Neural cell (in vitro differentiated cells): ENCODE data around the gene DOP1B. TPM values are rescaled to one million over a fixed set of nuclear protein-coding genes. Genes with fewer than 3 reads are reported as not detected.
"Not testable (repeated sequence)": the region's sequence is repeated elsewhere in the genome, so short reads cannot be mapped to it uniquely, and the experiment has no call there.

Experiments used
- H2AFZ ChIP-seq: fragments of 200-600, 300-800 bp; sonication (generic), shearing (Covaris generic); 2 replicates; pipeline ENCODE4 v1.6.0; 2014; ENCODE audit warnings: low read depth, mild to moderate bottlenecking, antibody characterized with exemption, low read length, moderate library complexity
- H3F3A ChIP-seq: fragments of 200-600 bp; shearing (Covaris generic); 2 replicates; pipeline ENCODE4 v1.6.1; 2016; ENCODE audit warnings: mild to moderate bottlenecking, moderate library complexity, mixed read lengths, antibody characterized with exemption, low read length; ENCODE audit not compliant: insufficient read depth, poor library complexity, severe bottlenecking
- H3K27ac ChIP-seq: fragments of 200-600, 300-800 bp; sonication (generic), shearing (Covaris generic); 2 replicates; pipeline ENCODE4 v1.5.1; 2014; ENCODE audit warnings: mild to moderate bottlenecking, low read length, moderate library complexity
- H3K27me3 ChIP-seq: fragments of 300-800, 200-600 bp; sonication (generic), shearing (Covaris generic); 2 replicates; pipeline ENCODE4 v1.6.0; 2014; ENCODE audit warnings: mild to moderate bottlenecking, low read depth, low read length, moderate library complexity; ENCODE audit not compliant: insufficient read depth
- H3K36me3 ChIP-seq: fragments of 300-800, 200-600 bp; sonication (generic), shearing (Covaris generic); 2 replicates; pipeline ENCODE4 v1.5.1; 2014; ENCODE audit warnings: mild to moderate bottlenecking, antibody characterized with exemption, low read length, moderate library complexity; ENCODE audit not compliant: insufficient read depth
- H3K4me2 ChIP-seq: fragments of 300-800, 200-600 bp; sonication (generic), shearing (Covaris generic); 2 replicates; pipeline ENCODE4 v1.6.0; 2014; ENCODE audit warnings: mild to moderate bottlenecking, low read length
- H3K4me3 ChIP-seq: fragments of 300-800, 200-600 bp; sonication (generic), shearing (Covaris generic); 2 replicates; pipeline ENCODE4 v1.5.1; 2014; ENCODE audit warnings: mild to moderate bottlenecking, low read length, moderate library complexity
- H3K79me2 ChIP-seq: fragments of 200-600 bp; shearing (Covaris generic); replicated peaks from 2 replicates; pipeline ENCODE4 v1.6.0; 2014; ENCODE audit warnings: mild to moderate bottlenecking, low read length, moderate library complexity; ENCODE audit not compliant: insufficient read depth
- H3K9ac ChIP-seq: fragments of 300-800, 200-600 bp; sonication (generic), shearing (Covaris generic); 2 replicates; pipeline ENCODE4 v1.6.1; 2016; ENCODE audit warnings: mild to moderate bottlenecking, low read length, mixed read lengths
- H3K9me2 ChIP-seq: fragments of 200-600 bp; shearing (Covaris generic); 2 replicates; pipeline ENCODE4 v1.6.1; 2016; ENCODE audit warnings: mild to moderate bottlenecking, low read length, mixed read lengths; ENCODE audit not compliant: insufficient read depth
- H3K9me3 ChIP-seq: fragments of 200-600, 300-800 bp; sonication (generic), shearing (Covaris generic); 2 replicates; pipeline ENCODE4 v1.6.1; 2016; ENCODE audit warnings: mild to moderate bottlenecking, mixed run types, low read length, moderate library complexity, mixed read lengths
- H4K20me1 ChIP-seq: fragments of 200-600 bp; shearing (Covaris generic); 2 replicates; pipeline ENCODE4 v1.6.1; 2016; ENCODE audit warnings: mild to moderate bottlenecking, mixed run types; ENCODE audit not compliant: insufficient read depth
- EP300 ChIP-seq: fragments of 450-650 bp; conservative IDR thresholded peaks from 2 replicates; pipeline ENCODE4 v1.6.1; 2014; ENCODE audit warnings: antibody characterized with exemption, mild to moderate bottlenecking, moderate library complexity; ENCODE audit not compliant: poor library complexity, severe bottlenecking
- EZH2 ChIP-seq: fragments of 200-600, 300-800 bp; shearing (Covaris generic), sonication (generic); IDR thresholded peaks from 2 replicates; pipeline ENCODE4 v1.6.1; 2014; ENCODE audit warnings: antibody characterized with exemption, low read length, borderline replicate concordance, mild to moderate bottlenecking; ENCODE audit not compliant: insufficient read depth, poor library complexity, severe bottlenecking
- MXI1 ChIP-seq: fragments of 450-650 bp; conservative IDR thresholded peaks from 2 replicates; pipeline ENCODE4 v1.6.1; 2014; ENCODE audit warnings: antibody characterized with exemption, mild to moderate bottlenecking; ENCODE audit not compliant: poor library complexity, severe bottlenecking
- POLR2AphosphoS5 ChIP-seq: IDR thresholded peaks from 2 replicates; pipeline ENCODE4 v1.6.1; 2012
- RAD21 ChIP-seq: fragments of 450-650 bp; conservative IDR thresholded peaks from 2 replicates; pipeline ENCODE4 v1.6.1; 2014; ENCODE audit warnings: antibody characterized with exemption, mild to moderate bottlenecking, moderate library complexity
- REST ChIP-seq: IDR thresholded peaks from 2 replicates; pipeline ENCODE4 v1.6.1; 2012; ENCODE audit warnings: borderline replicate concordance
- SMC3 ChIP-seq: fragments of 450-650 bp; conservative IDR thresholded peaks from 2 replicates; pipeline ENCODE4 v1.6.1; 2014; ENCODE audit warnings: antibody characterized with exemption, mild to moderate bottlenecking, moderate library complexity; ENCODE audit not compliant: poor library complexity
- TAF1 ChIP-seq: IDR thresholded peaks from 2 replicates; pipeline ENCODE4 v1.6.1; 2012; ENCODE audit warnings: low read depth
- polyA plus RNA-seq: library from polyadenylated mRNA; depleted of rRNA; stranded (reverse); fragments of >200 nt; gene quantifications from 2 replicates; pipeline ENCODE4 v1.2.3, GENCODE V29; 2014
- TF ChIP-seq, protein P1 (sequence below): fragments of 450-650 bp; IDR thresholded peaks from 2 replicates; pipeline ENCODE4 v1.5.1; 2014; ENCODE audit warnings: antibody characterized with exemption, mild to moderate bottlenecking, moderate library complexity; ENCODE audit not compliant: poor library complexity, severe bottlenecking

Gene DOP1B
- polyA plus RNA-seq, 1 donor from 2014 or later, result 14.0 TPM

DNA sequence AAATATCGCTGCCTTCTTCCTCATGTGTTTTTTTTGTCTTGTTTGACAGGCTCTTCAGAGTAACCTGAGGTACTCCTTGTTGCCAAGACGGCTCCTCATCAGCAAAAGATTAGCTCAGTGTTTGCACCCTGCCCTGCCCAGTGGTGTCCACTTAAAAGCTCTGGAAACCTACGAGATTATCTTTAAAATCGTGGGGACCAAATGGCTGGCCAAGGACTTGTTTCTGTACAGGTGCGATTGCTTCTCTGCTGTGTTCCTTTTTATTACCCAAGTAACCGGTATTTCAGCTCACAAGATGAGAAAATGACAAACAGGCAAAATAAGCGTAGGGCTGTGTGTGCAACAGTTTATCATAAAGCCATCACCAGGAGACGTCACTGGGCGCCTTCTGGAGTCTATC is 42.4 kb downstream of the DOP1B start:
- TF ChIP-seq POLR2AphosphoS5 (no peak), REST (no peak), EZH2 (no peak), SMC3 (no peak), MXI1 (no peak), RAD21 (no peak)
- Histone ChIP-seq H3K36me3 (no peaks in the 10 kb centered on the region), H3K79me2 (no peaks in the 10 kb centered on the region)

GRCh38 chr21:36199575-36199974 is 43.0 kb downstream of the DOP1B start:
- not testable (repeated sequence) for H3K79me2 ChIP-seq, H3K27me3 ChIP-seq, H4K20me1 ChIP-seq, H3K27ac ChIP-seq, H3K9me3 ChIP-seq, H3K4me2 ChIP-seq, H3K36me3 ChIP-seq, H3F3A ChIP-seq, H3K9me2 ChIP-seq, H2AFZ ChIP-seq, H3K9ac ChIP-seq, H3K4me3 ChIP-seq

More for the DNA sequence above, 42.4 kb downstream of the DOP1B start:
- Histone ChIP-seq H3K9me2 (no peaks in the 10 kb centered on the region), H3K9me3 (no peaks in the 10 kb centered on the region), H3K27me3 (no peaks in the 10 kb centered on the region), H2AFZ (no peak overlapping the region), H3K27ac (no peak overlapping the region), H3K4me2 (no peak overlapping the region), H3K9ac (no peak overlapping the region), H3K4me3 (no peak overlapping the region), H3F3A (no peaks in the 10 kb centered on the region), H4K20me1 (no peaks in the 10 kb centered on the region)

GRCh38 chr21:36200081-36200561 is 43.5 kb downstream of the DOP1B start:
- Histone ChIP-seq H3K27ac (no peak overlapping the region), H4K20me1 (no peaks in the 10 kb centered on the region), H3K27me3 (no peaks in the 10 kb centered on the region), H2AFZ (no peak overlapping the region), H3K9me3 (no peaks in the 10 kb centered on the region), H3K79me2 (no peaks in the 10 kb centered on the region), H3F3A (no peaks in the 10 kb centered on the region), H3K4me2 (no peak overlapping the region), H3K4me3 (no peak overlapping the region), H3K9ac (no peak overlapping the region), H3K36me3 (no peaks in the 10 kb centered on the region), H3K9me2 (no peaks in the 10 kb centered on the region)
- TF ChIP-seq POLR2AphosphoS5, result no peak
- TF ChIP-seq, protein P1, sequence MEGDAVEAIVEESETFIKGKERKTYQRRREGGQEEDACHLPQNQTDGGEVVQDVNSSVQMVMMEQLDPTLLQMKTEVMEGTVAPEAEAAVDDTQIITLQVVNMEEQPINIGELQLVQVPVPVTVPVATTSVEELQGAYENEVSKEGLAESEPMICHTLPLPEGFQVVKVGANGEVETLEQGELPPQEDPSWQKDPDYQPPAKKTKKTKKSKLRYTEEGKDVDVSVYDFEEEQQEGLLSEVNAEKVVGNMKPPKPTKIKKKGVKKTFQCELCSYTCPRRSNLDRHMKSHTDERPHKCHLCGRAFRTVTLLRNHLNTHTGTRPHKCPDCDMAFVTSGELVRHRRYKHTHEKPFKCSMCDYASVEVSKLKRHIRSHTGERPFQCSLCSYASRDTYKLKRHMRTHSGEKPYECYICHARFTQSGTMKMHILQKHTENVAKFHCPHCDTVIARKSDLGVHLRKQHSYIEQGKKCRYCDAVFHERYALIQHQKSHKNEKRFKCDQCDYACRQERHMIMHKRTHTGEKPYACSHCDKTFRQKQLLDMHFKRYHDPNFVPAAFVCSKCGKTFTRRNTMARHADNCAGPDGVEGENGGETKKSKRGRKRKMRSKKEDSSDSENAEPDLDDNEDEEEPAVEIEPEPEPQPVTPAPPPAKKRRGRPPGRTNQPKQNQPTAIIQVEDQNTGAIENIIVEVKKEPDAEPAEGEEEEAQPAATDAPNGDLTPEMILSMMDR, result no peak
- no peak for TF ChIP-seq EZH2
- no peak for TF ChIP-seq RAD21
- TF ChIP-seq EP300, result no peak
- no peak for TF ChIP-seq SMC3
- no peak for TF ChIP-seq REST
- no peak for TF ChIP-seq MXI1
- no peak for TF ChIP-seq TAF1
